Karpas-422 (cell line): ENCODE results near the gene LTN1. TPM values are rescaled to one million over a fixed set of nuclear protein-coding genes. Genes with fewer than 3 reads are reported as not detected.
"Not testable (repeated sequence)": the region's sequence is repeated elsewhere in the genome, so short reads cannot be mapped to it uniquely, and the experiment has no call there.

Experiments
- DNase-seq: peaks from one replicate; pipeline ENCODE4 v3.0.0-alpha.2; 2015
- H2AFZ ChIP-seq: fragments of 200-600 bp; sonication (generic); 2 replicates; pipeline ENCODE4 v1.6.1; 2014; ENCODE audit warnings: antibody characterized with exemption, low read length, mixed read lengths
- H3K27ac ChIP-seq: fragments of 200-600 bp; sonication (generic); 2 replicates; pipeline ENCODE4 v1.5.1; 2014; ENCODE audit warnings: mild to moderate bottlenecking, low read length, moderate library complexity
- H3K27me3 ChIP-seq: fragments of 200-600 bp; sonication (generic); 2 replicates; pipeline ENCODE4 v1.6.1; 2014; ENCODE audit warnings: low read length, mixed read lengths
- H3K36me3 ChIP-seq: fragments of 200-600 bp; sonication (generic); 2 replicates; pipeline ENCODE4 v1.6.1; 2014; ENCODE audit warnings: low read length, mixed read lengths; ENCODE audit not compliant: insufficient read depth
- H3K4me1 ChIP-seq: fragments of 200-600 bp; sonication (generic); 2 replicates; pipeline ENCODE4 v1.6.1; 2014; ENCODE audit warnings: mild to moderate bottlenecking, low read length, mixed read lengths
- H3K4me2 ChIP-seq: fragments of 200-600 bp; sonication (generic); 2 replicates; pipeline ENCODE4 v1.6.1; 2014; ENCODE audit warnings: low read length, low read depth, mild to moderate bottlenecking; ENCODE audit not compliant: poor library complexity, severe bottlenecking
- H3K4me3 ChIP-seq: fragments of 200-600 bp; sonication (generic); 2 replicates; pipeline ENCODE4 v1.5.1; 2014; ENCODE audit warnings: mild to moderate bottlenecking, antibody characterized with exemption, low read length, mixed read lengths
- H3K79me2 ChIP-seq: fragments of 200-600 bp; sonication (generic); 2 replicates; pipeline ENCODE4 v1.6.1; 2014; ENCODE audit warnings: mild to moderate bottlenecking, low read length, mixed read lengths
- H3K9ac ChIP-seq: fragments of 200-600 bp; sonication (generic); 2 replicates; pipeline ENCODE4 v1.6.0; 2014; ENCODE audit warnings: low read length
- H3K9me2 ChIP-seq: fragments of 200-600 bp; sonication (generic), shearing (Covaris generic); replicated peaks from 2 replicates; pipeline ENCODE4 v1.6.0; 2014; ENCODE audit warnings: mild to moderate bottlenecking, low read length, moderate library complexity; ENCODE audit not compliant: insufficient read depth
- H3K9me3 ChIP-seq: fragments of 300-700, 200-600 bp; sonication (generic); 2 replicates; pipeline ENCODE4 v1.6.1; 2014; ENCODE audit warnings: low read length, mixed read lengths
- H4K20me1 ChIP-seq: fragments of 200-600 bp; sonication (generic); 2 replicates; pipeline ENCODE4 v1.6.1; 2014; ENCODE audit warnings: mild to moderate bottlenecking, antibody characterized with exemption, low read length, low read depth; ENCODE audit not compliant: insufficient read depth
- total RNA-seq: library from RNA; depleted of rRNA; stranded (reverse); fragments of >200 nt; shearing (Covaris generic); gene quantifications from 2 replicates; pipeline ENCODE4 v1.2.3, GENCODE V29; 2014; ENCODE audit warnings: low replicate concordance

LTN1 gene
- total RNA-seq, 1 experiment from 2014 or later = 48.9 TPM

GRCh38 chr21:28936721-28937120, 56.0 kb downstream of the LTN1 start:
- Histone ChIP-seq H3K4me2 (no peak overlapping the region), H3K27me3 (no peaks in the 10 kb centered on the region), H3K27ac (no peak overlapping the region), H3K4me3 (no peak overlapping the region), H3K9me2 (no peaks in the 10 kb centered on the region), H3K36me3 (peaks cover 37% of the 10 kb centered on the region), H4K20me1 (no peaks in the 10 kb centered on the region), H3K79me2 (peaks cover 11% of the 10 kb centered on the region), H3K4me1 (peaks cover 7% of the 10 kb centered on the region), H2AFZ (no peak overlapping the region), H3K9me3 (no peaks in the 10 kb centered on the region), H3K9ac (no peak overlapping the region)
- DNase-seq = no peak

- Histone ChIP-seq H3K4me3 (no peak overlapping the region), H3K36me3 (peaks cover 37% of the 10 kb centered on the region), H3K9me3 (no peaks in the 10 kb centered on the region), H4K20me1 (no peaks in the 10 kb centered on the region), H3K9ac (no peak overlapping the region), H2AFZ (no peak overlapping the region), H3K79me2 (peaks cover 11% of the 10 kb centered on the region), H3K4me1 (peaks cover 7% of the 10 kb centered on the region), H3K27me3 (no peaks in the 10 kb centered on the region), H3K4me2 (no peak overlapping the region), H3K27ac (no peak overlapping the region), H3K9me2 (no peaks in the 10 kb centered on the region)
- no peak for DNase-seq
Observed at GRCh38 chr21:28936036-28936435, 56.6 kb downstream of the LTN1 start.

GRCh38 chr21:28932717-28933116, 60.0 kb downstream of the LTN1 start:
- Histone ChIP-seq H3K4me1 (peaks cover 6% of the 10 kb centered on the region; the same call in 1 of the 2 replicates), H3K9me3 (no peaks in the 10 kb centered on the region), H2AFZ (no peak overlapping the region), H3K79me2 (no peaks in the 10 kb centered on the region; the same call in 1 of the 2 replicates), H3K27ac (no peak overlapping the region), H3K27me3 (no peaks in the 10 kb centered on the region), H3K4me3 (no peak overlapping the region), H4K20me1 (no peaks in the 10 kb centered on the region), H3K36me3 (peaks cover 37% of the 10 kb centered on the region), H3K9ac (no peak overlapping the region), H3K9me2 (no peaks in the 10 kb centered on the region), H3K4me2 (no peak overlapping the region)
- no peak for DNase-seq

GRCh38 chr21:28931708-28932372, 60.8 kb downstream of the LTN1 start:
- H3K9me3 ChIP-seq, H3K4me2 ChIP-seq, H3K9me2 ChIP-seq, H3K27me3 ChIP-seq, H4K20me1 ChIP-seq, H2AFZ ChIP-seq, DNase-seq, H3K9ac ChIP-seq, H3K27ac ChIP-seq, H3K79me2 ChIP-seq, H3K4me3 ChIP-seq, H3K4me1 ChIP-seq: not testable (repeated sequence)
- H3K36me3 ChIP-seq = peaks cover 37% of the 10 kb centered on the region

- DNase-seq = no peak
- Histone ChIP-seq H3K4me3 (no peak overlapping the region), H3K36me3 (peaks cover 24% of the 10 kb centered on the region; the same call in 1 of the 2 replicates), H3K9me2 (no peaks in the 10 kb centered on the region), H3K9me3 (no peaks in the 10 kb centered on the region), H3K4me2 (no peak overlapping the region), H3K79me2 (no peaks in the 10 kb centered on the region), H3K27me3 (no peaks in the 10 kb centered on the region), H3K4me1 (peaks cover 6% of the 10 kb centered on the region; the same call in 1 of the 2 replicates), H4K20me1 (no peaks in the 10 kb centered on the region), H2AFZ (no peak overlapping the region), H3K9ac (no peak overlapping the region), H3K27ac (no peak overlapping the region)
Observed at GRCh38 chr21:28928578-28929420, 63.9 kb downstream of the LTN1 start.

- Histone ChIP-seq H3K27ac (no peak overlapping the region), H3K27me3 (no peaks in the 10 kb centered on the region), H2AFZ (no peak overlapping the region), H3K4me1 (peaks cover 6% of the 10 kb centered on the region; the same call in 1 of the 2 replicates), H3K4me2 (no peak overlapping the region), H3K79me2 (no peaks in the 10 kb centered on the region), H3K9me3 (no peaks in the 10 kb centered on the region), H3K36me3 (peaks cover 24% of the 10 kb centered on the region; the same call in 1 of the 2 replicates), H4K20me1 (no peaks in the 10 kb centered on the region), H3K4me3 (no peak overlapping the region), H3K9me2 (no peaks in the 10 kb centered on the region), H3K9ac (no peak overlapping the region)
- no peak for DNase-seq
Observed at GRCh38 chr21:28927130-28927529, 65.5 kb downstream of the LTN1 start.

- H3K4me2 ChIP-seq = no peak overlapping the region
- H3K36me3 ChIP-seq = peaks cover 11% of the 10 kb centered on the region; the same call in 1 of the 2 replicates
- no peak overlapping the region for H3K4me3 ChIP-seq
- no peak overlapping the region for H2AFZ ChIP-seq
- no peak for DNase-seq
- no peak overlapping the region for H3K27ac ChIP-seq
- no peak overlapping the region for H3K9ac ChIP-seq
- H4K20me1 ChIP-seq = no peaks in the 10 kb centered on the region
- no peaks in the 10 kb centered on the region for H3K27me3 ChIP-seq
- no peaks in the 10 kb centered on the region for H3K9me2 ChIP-seq
- H3K9me3 ChIP-seq = no peaks in the 10 kb centered on the region
- H3K4me1 ChIP-seq = no peaks in the 10 kb centered on the region
- H3K79me2 ChIP-seq = no peaks in the 10 kb centered on the region
Observed at GRCh38 chr21:28923439-28923975, 69.2 kb downstream of the LTN1 start.

GRCh38 chr21:28922368-28922767, 70.3 kb downstream of the LTN1 start:
- Histone ChIP-seq H3K9me2 (no peaks in the 10 kb centered on the region), H2AFZ (no peak overlapping the region), H3K4me2 (no peak overlapping the region), H3K27me3 (no peaks in the 10 kb centered on the region), H3K9ac (no peak overlapping the region), H3K27ac (no peak overlapping the region), H3K4me1 (no peaks in the 10 kb centered on the region), H3K79me2 (no peaks in the 10 kb centered on the region), H3K4me3 (no peak overlapping the region), H3K36me3 (0 out of 2 replicates have a peak, but pooled peaks cover 3% of the 10 kb centered on the region), H4K20me1 (no peaks in the 10 kb centered on the region), H3K9me3 (no peaks in the 10 kb centered on the region)
- DNase-seq = no peak
